PFSK-1 (cell line): ENCODE data around the gene ING1.

Source experiments
- POLR2AphosphoS5 ChIP-seq: IDR thresholded peaks from 2 replicates; pipeline ENCODE4 v1.6.1; 2012; ENCODE audit warnings: low read depth, mild to moderate bottlenecking, control low read depth, low read length, moderate library complexity
- SIN3A ChIP-seq: IDR thresholded peaks from 2 replicates; pipeline ENCODE4 v1.6.1; 2012; ENCODE audit warnings: mild to moderate bottlenecking, low read length, moderate library complexity, borderline replicate concordance; ENCODE audit not compliant: insufficient read depth

GRCh38 chr13:110769097-110769496 is 55.6 kb downstream of the ING1 start:
- TF ChIP-seq POLR2AphosphoS5, result no peak
- TF ChIP-seq SIN3A, result no peak
